ENCODE measurements around the gene AJAP1. TPM values are rescaled to one million over a fixed set of nuclear protein-coding genes. Genes with fewer than 3 reads are reported as not detected.

AJAP1 gene
- total and polyA plus RNA-seq, 2 of the 8 experiments (the other 6 are each of a cell fraction or from before 2014, with no cell fraction given): 1.9 to 6.2 TPM

GRCh38 chr1:4636644-4637380, 17.6 kb upstream of the AJAP1 start:
- Histone ChIP-seq H3K27ac (ENCODE audit: low read depth, low read length) (no peak overlapping the region), H2BK12ac (ENCODE audit: low read depth, low read length) (peak overlapping the region; percentile 42; the same call in 1 of the 2 replicates), H2BK5ac (ENCODE audit: low read depth, low read length) (no peak overlapping the region), H3K18ac (ENCODE audit: extremely low read depth, low read length) (no peak overlapping the region), H4K8ac (ENCODE audit: extremely low read depth, insufficient read depth, low read length) (no peak overlapping the region), H2BK15ac (ENCODE audit: low read length) (no peak overlapping the region), H2AK5ac (ENCODE audit: low read depth, low read length) (no peak overlapping the region), H3K79me1 (ENCODE audit: low read depth, low read length) (no peaks in the 10 kb centered on the region), H3K9ac (replicated peaks in 1 of 4; ENCODE audit: extremely low read depth in 1 of 4, low read depth in 3 of 4, low read length in 3 of 4) (no peak overlapping the region), H3K27me3 (replicated peaks in 1 of 4; ENCODE audit: control insufficient read depth in 3 of 4, extremely low read depth in 1 of 4, insufficient read depth in 3 of 4, low read length in 3 of 4) (no peaks in the 10 kb centered on the region), H3K23ac (ENCODE audit: insufficient read length) (no peak overlapping the region), H3K14ac (ENCODE audit: insufficient read length) (no peak overlapping the region), H4K91ac (replicated peaks; ENCODE audit: insufficient read length, low read length) (no peak overlapping the region), H3K56ac (replicated peaks; ENCODE audit: insufficient read length, low read depth, low read length) (no peak overlapping the region), H3K4me2 (ENCODE audit: insufficient read depth in 1 of 2, low read depth in 2 of 2, low read length in 2 of 2) (no peak overlapping the region), H4K20me1 (replicated peaks in 1 of 2; ENCODE audit: control insufficient read depth in 1 of 2, insufficient read depth in 2 of 2, low read length in 2 of 2) (no peaks in the 10 kb centered on the region), H4K5ac (ENCODE audit: insufficient read length, low read depth, low read length) (no peak overlapping the region), H3K23me2 (ENCODE audit: low read depth, low read length) (no peaks in the 10 kb centered on the region; the same call in 1 of the 2 replicates), H2BK20ac (ENCODE audit: low read length) (no peak overlapping the region), H3K4me3 (ENCODE audit: extremely low read depth in 1 of 4, insufficient read depth in 2 of 4, low read depth in 3 of 4, low read length in 4 of 4) (no peak overlapping the region), H2BK120ac (replicated peaks; ENCODE audit: low read depth, low read length) (no peak overlapping the region), H3K79me2 (ENCODE audit: control insufficient read depth in 1 of 2, insufficient read depth in 2 of 2, low read length in 2 of 2) (no peaks in the 10 kb centered on the region), H3K4me1 (replicated peaks in 1 of 4; ENCODE audit: control insufficient read depth in 3 of 4, insufficient read depth in 4 of 4, low read length in 3 of 4) (peaks cover 0 to 8% (median 2%) of the 10 kb centered on the region in 4 experiments; a peak in 4 of 7 replicates), H2AFZ (ENCODE audit: low read length) (no peak overlapping the region), H3K36me3 (ENCODE audit: control insufficient read depth in 2 of 4, insufficient read depth in 4 of 4, low read length in 3 of 4) (no peaks in the 10 kb centered on the region), H3K4ac (replicated peaks; ENCODE audit: insufficient read length, low read depth, low read length) (peak overlapping the region; percentile 60), H3K9me3 (ENCODE audit: insufficient read depth in 2 of 2, low read depth in 1 of 2, low read length in 1 of 2) (no peaks in the 10 kb centered on the region)
- CTCF ChIA-PET (ENCODE audit: partially characterized antibody): interaction anchor here (1.3 kb wide), 1 partner anchor 17 kb away, joined by 3 read pairs; no protein-coding TSS in a partner anchor
- FAIRE-seq (no peak), DNase-seq (ENCODE audit: low read depth in 1 of 2, low spot score in 2 of 2) (no peak)
- WGBS, 2 experiments (ENCODE audit: extremely low coverage in 1 of 2, insufficient coverage in 1 of 2, insufficient read length in 1 of 2, insufficient replicate concordance in 2 of 2, low coverage in 1 of 2, low lambda C conversion rate in 2 of 2, missing lambda C conversion rate in 1 of 2): 91% methylated on average over 23 of the region's 23 CpGs; no CpG with 5 or more reads in 1 of the 2 experiments
- POLR2A ChIA-PET (ENCODE audit: partially characterized antibody): no interaction called here
- TF ChIP-seq TAF7 (optimal IDR thresholded peaks at IDR 0.05; ENCODE audit: borderline replicate concordance, low read depth, low read length) (no peak), SP1 (IDR thresholded peaks at IDR 0.05; ENCODE audit: low read depth, low read length) (no peak), CBX5 (IDR thresholded peaks at IDR 0.05; ENCODE audit: low read depth, low read length) (no peak), TEAD4 (IDR thresholded peaks at IDR 0.05; ENCODE audit: low read depth, low read length) (no peak), PHF8 (conservative IDR thresholded peaks at IDR 0.05; ENCODE audit: low read depth, low read length) (no peak), CTCF (IDR thresholded peaks at IDR 0.05; ENCODE audit: control extremely low read depth in 1 of 3, insufficient read depth in 1 of 3, low read depth in 1 of 3, low read length in 3 of 3) (no peak), USF2 (IDR thresholded peaks at IDR 0.05; ENCODE audit: low read length) (no peak), NRF1 (IDR thresholded peaks at IDR 0.05; ENCODE audit: low read depth, low read length) (no peak), EZH2 (IDR thresholded peaks at IDR 0.05; ENCODE audit: low read depth, low read length, severe bottlenecking) (no peak)

All from H1 (cell line).